Psoas muscle (tissue), 8 donors: ENCODE data around the gene SLC24A3. TPM values are rescaled to one million over a fixed set of nuclear protein-coding genes. Genes with fewer than 3 reads are reported as not detected.

Experiments
- ATAC-seq, 4 donors: fragments of 200-7000 bp; cut with Tn5 transposase; one replicate each; pipeline ENCODE4 v1.9.1; 2020; ENCODE audit warnings: moderate library complexity in 3 of 4, mild to moderate bottlenecking in 2 of 4
- DNase-seq, 2 donors: peaks; one replicate each; pipeline ENCODE4 v3.0.0-alpha.2; 2020
- H3K27ac ChIP-seq: fragments of 200-600 bp; one replicate; pipeline ENCODE4 v1.8.0; 2022
- H3K27me3 ChIP-seq, 3 donors: fragments of 200-600 bp in 1 of 3; one replicate each; pipeline versions ENCODE4 v1.6.1 to v1.8.0; 2013 to 2022; ENCODE audit warnings: low read length in 2 of 3, mild to moderate bottlenecking in 2 of 3, moderate library complexity in 1 of 3; ENCODE audit not compliant: insufficient read depth in 3 of 3
- H3K36me3 ChIP-seq, 2 donors: fragments of 200-600 bp in 1 of 2; one replicate each; pipeline versions ENCODE4 v1.6.1 to v1.8.0; 2013 to 2022; ENCODE audit warnings: low read depth in 1 of 2, mild to moderate bottlenecking in 1 of 2, moderate library complexity in 1 of 2; ENCODE audit not compliant: insufficient read depth in 1 of 2
- H3K4me1 ChIP-seq: fragments of 200-600 bp; one replicate; pipeline ENCODE4 v1.8.0; 2022
- H3K4me3 ChIP-seq: fragments of 200-600 bp; one replicate; pipeline ENCODE4 v1.8.0; 2022; ENCODE audit warnings: mild to moderate bottlenecking
- H3K9me3 ChIP-seq: fragments of 200-600 bp; one replicate; pipeline ENCODE4 v1.8.0; 2022
- CTCF ChIP-seq: fragments of 200-600 bp; IDR thresholded peaks from one replicate; pipeline ENCODE4 v1.8.0; 2022; ENCODE audit warnings: antibody characterized with exemption
- WGBS, 3 donors: extraction: QIAGEN DNeasy Blood & Tissue Kit; methylation state at CpG; one replicate each; pipeline versions ENCODE4 v1.1.6 to v1.1.7; 2013; 5-methylcytosine and 5-hydroxymethylcytosine counted together
- intact Hi-C, 2 donors: fragments of 100-400 bp; cut with DNase I; formaldehyde crosslinking; loops; one replicate each; pipeline versions ENCODE4 v1.11.0 to v1.14.2; 2022
- polyA plus RNA-seq, 3 donors: library from polyadenylated mRNA; stranded (reverse); fragments of 200-250 nt; gene quantifications; one replicate each; pipeline ENCODE4 v1.2.3, GENCODE V29; 2013
- total RNA-seq, 4 donors: library from RNA; stranded (reverse); fragmentation: NEBNext Ultra II Directional in 2 of 4; extraction: Animal tissue kit (Norgen Biotek cat#: 25700) in 2 of 4; gene quantifications; one replicate each; pipeline versions ENCODE4 v1.2.1 to v1.2.4, GENCODE V29; 2021 to 2023
- donor health status: healthy with polysubstance abuse.
- donor health status: DM: no; HTN: no; CAD: no; lungs with moderate emphysema.
- donor health status: Bipolar disorder and iron deficiency.
- donor health status: healthy.
- donor health status: DM: yes; HTN: yes; CAD: no.
- donor health status: DM: no; HTN: no; CAD: no.
- donor health status: DM: no; HTN: no; CAD: no.
- donor health status: DM: yes; HTN: yes; CAD: no.

The SLC24A3 gene
- total and polyA plus RNA-seq, 7 donors, result 3.0 to 24.4 (median 8.2) TPM

- H3K27ac ChIP-seq, result no peak overlapping the region
- TF ChIP-seq CTCF, result no peak
- no peak overlapping the region for H3K4me3 ChIP-seq
- H3K4me1 ChIP-seq, result peaks cover 35% of the 10 kb centered on the region
- ATAC-seq (no peak), DNase-seq (no peak)
- no peaks in the 10 kb centered on the region for H3K27me3 ChIP-seq
- intact Hi-C loops, result no loop called here
- WGBS, 3 donors, result 59 to 71% (median 63%) methylated on average over 8 of the region's 8 CpGs
- no peaks in the 10 kb centered on the region for H3K9me3 ChIP-seq
- peaks cover 0 to 6% of the 10 kb centered on the region in 2 donors for H3K36me3 ChIP-seq
Measured at GRCh38 chr20:19764207-19764606, 551.8 kb downstream of the SLC24A3 start.

GRCh38 chr20:19765266-19765665, 552.8 kb downstream of the SLC24A3 start:
- Histone ChIP-seq H3K4me3 (no peak overlapping the region), H3K27me3 (no peaks in the 10 kb centered on the region), H3K9me3 (no peaks in the 10 kb centered on the region), H3K4me1 (peaks cover 35% of the 10 kb centered on the region), H3K27ac (no peak overlapping the region), H3K36me3 (peaks cover 0 to 6% of the 10 kb centered on the region in 2 donors)
- intact Hi-C loops, result no loop called here
- 66 to 80% (median 70%) methylated on average over 2 of the region's 2 CpGs for WGBS, 3 donors
- ATAC-seq, result no peak
- no peak for DNase-seq
- no peak for TF ChIP-seq CTCF

GRCh38 chr20:19765913-19766312, 553.5 kb downstream of the SLC24A3 start:
- peaks cover 30% of the 10 kb centered on the region for H3K4me1 ChIP-seq

GRCh38 chr20:19767070-19767469, 554.6 kb downstream of the SLC24A3 start:
- DNase-seq (no peak), ATAC-seq (no peak)
- Histone ChIP-seq H3K9me3 (no peaks in the 10 kb centered on the region), H3K4me3 (no peak overlapping the region), H3K36me3 (peaks cover 0 to 6% of the 10 kb centered on the region in 2 donors), H3K27me3 (no peaks in the 10 kb centered on the region), H3K27ac (no peak overlapping the region), H3K4me1 (peaks cover 19% of the 10 kb centered on the region)
- no peak for TF ChIP-seq CTCF
- WGBS, 3 donors, result 76 to 89% (median 88%) methylated on average over 4 of the region's 4 CpGs
- intact Hi-C loops, result no loop called here

More at GRCh38 chr20:19765913-19766312, 553.5 kb downstream of the SLC24A3 start:
- peaks cover 0 to 6% of the 10 kb centered on the region in 2 donors for H3K36me3 ChIP-seq
- H3K27ac ChIP-seq, result no peak overlapping the region
- no peak overlapping the region for H3K4me3 ChIP-seq
- WGBS, 3 donors, result 86 to 90% (median 89%) methylated on average over 4 of the region's 4 CpGs
- no peak for ATAC-seq
- DNase-seq, result no peak
- intact Hi-C loops, result no loop called here
- no peaks in the 10 kb centered on the region for H3K27me3 ChIP-seq
- no peaks in the 10 kb centered on the region for H3K9me3 ChIP-seq
- no peak for TF ChIP-seq CTCF

GRCh38 chr20:19768325-19768842, 555.9 kb downstream of the SLC24A3 start:
- DNase-seq, result no peak
- peaks cover 24% of the 10 kb centered on the region for H3K4me1 ChIP-seq
- TF ChIP-seq CTCF, result no peak
- H3K4me3 ChIP-seq, result no peak overlapping the region
- intact Hi-C loops, result no loop called here
- no peaks in the 10 kb centered on the region for H3K27me3 ChIP-seq
- WGBS, 3 donors, result 93 to 96% (median 93%) methylated on average over 7 of the region's 7 CpGs
- no peaks in the 10 kb centered on the region for H3K9me3 ChIP-seq
- H3K27ac ChIP-seq, result no peak overlapping the region
- peak in 1 of 4 donors; percentile 29 for ATAC-seq
- H3K36me3 ChIP-seq, result no peaks in the 10 kb centered on the region
